Measurements from ENCODE around the gene LRRN3. TPM values are rescaled to one million over a fixed set of nuclear protein-coding genes. Genes with fewer than 3 reads are reported as not detected.

LRRN3 gene
- polyA plus RNA-seq, 1 of the 3 experiments (the other 2 are of a cell fraction), result 2.1 TPM

- no peak for TF ChIP-seq USF2 (IDR thresholded peaks at IDR 0.05; ENCODE audit: borderline replicate concordance, low read depth, low read length)
- TF ChIP-seq JUND (IDR thresholded peaks at IDR 0.05), result no peak
- TF ChIP-seq GABPA (IDR thresholded peaks at IDR 0.05; ENCODE audit: low read depth), result no peak
- TF ChIP-seq NFIC (IDR thresholded peaks at IDR 0.05; ENCODE audit: borderline replicate concordance), result no peak
- TF ChIP-seq EZH2phosphoT487 (IDR thresholded peaks at IDR 0.05; ENCODE audit: borderline replicate concordance, low read depth), result no peak
- 83% methylated on average over 5 of the region's 5 CpGs for WGBS (ENCODE audit: low lambda C conversion rate)
- Histone ChIP-seq H4K20me1 (ENCODE audit: insufficient read depth) (no peaks in the 10 kb centered on the region), H3K27ac (ENCODE audit: low read depth in 2 of 2, low read length in 1 of 2) (no peak overlapping the region), H3F3A (replicated peaks; ENCODE audit: insufficient read depth) (no peaks in the 10 kb centered on the region), H3K79me2 (ENCODE audit: insufficient read depth) (no peaks in the 10 kb centered on the region), H3K9me2 (no peaks in the 10 kb centered on the region), H3K9ac (no peak overlapping the region), H2AFZ (ENCODE audit: low read depth) (0 out of 2 replicates have a peak overlapping the region, but pooled peaks have one; percentile 3), H3K9me3 (peaks cover 7% of the 10 kb centered on the region; the same call in 1 of the 2 replicates), H3K36me3 (replicated peaks in 1 of 2; ENCODE audit: control insufficient read depth in 1 of 2, insufficient read depth in 2 of 2, low read length in 1 of 2) (no peaks in the 10 kb centered on the region), H3K4me2 (no peak overlapping the region), H3K27me3 (ENCODE audit: insufficient read depth) (no peaks in the 10 kb centered on the region), H3K4me1 (ENCODE audit: control insufficient read depth in 1 of 2, insufficient read depth in 2 of 2, low read depth in 1 of 2, low read length in 1 of 2) (peaks cover 0 to 6% of the 10 kb centered on the region in 2 experiments; a peak in 1 of 4 replicates), H3K4me3 (ENCODE audit: low read depth in 2 of 2, low read length in 1 of 2) (no peak overlapping the region)
- CTCF ChIA-PET, result interaction anchor here (1.2 to 1.9 kb wide), 2 partner anchors 8 to 16 kb away, joined by 3 to 4 read pairs; no protein-coding TSS in a partner anchor
- POLR2A ChIA-PET, result no interaction called here
- DNase-seq, result no peak
Observed at GRCh38 chr7:111083413-111083812, 7.5 kb upstream of the LRRN3 start.

- Histone ChIP-seq H3K9me2 (no peaks in the 10 kb centered on the region), H3K9me3 (peaks cover 7% of the 10 kb centered on the region; the same call in 1 of the 2 replicates), H3K27me3 (ENCODE audit: insufficient read depth) (no peaks in the 10 kb centered on the region), H4K20me1 (ENCODE audit: insufficient read depth) (no peaks in the 10 kb centered on the region), H3K36me3 (replicated peaks in 1 of 2; ENCODE audit: control insufficient read depth in 1 of 2, insufficient read depth in 2 of 2, low read length in 1 of 2) (no peaks in the 10 kb centered on the region), H3K4me2 (no peak overlapping the region), H3K27ac (ENCODE audit: low read depth in 2 of 2, low read length in 1 of 2) (no peak overlapping the region), H2AFZ (ENCODE audit: low read depth) (no peak overlapping the region), H3K9ac (no peak overlapping the region), H3K4me3 (ENCODE audit: low read depth in 2 of 2, low read length in 1 of 2) (no peak overlapping the region), H3K79me2 (ENCODE audit: insufficient read depth) (no peaks in the 10 kb centered on the region), H3F3A (replicated peaks; ENCODE audit: insufficient read depth) (peaks cover 4% of the 10 kb centered on the region), H3K4me1 (ENCODE audit: control insufficient read depth in 1 of 2, insufficient read depth in 2 of 2, low read depth in 1 of 2, low read length in 1 of 2) (peaks cover 5 to 6% of the 10 kb centered on the region in 2 experiments; a peak in 1 of 4 replicates)
- 88% methylated on average over 3 of the region's 3 CpGs for WGBS (ENCODE audit: low lambda C conversion rate)
- no peak for DNase-seq
- CTCF ChIA-PET, result no interaction called here
- POLR2A ChIA-PET, result no interaction called here
- no peak for TF ChIP-seq FOXJ3 (CRISPR knock-in tag; IDR thresholded peaks at IDR 0.05)
- TF ChIP-seq SIN3A (IDR thresholded peaks at IDR 0.05; ENCODE audit: borderline replicate concordance, low read depth, low read length), result no peak
- TF ChIP-seq MAX (IDR thresholded peaks at IDR 0.05; ENCODE audit: low read depth), result no peak
- no peak for TF ChIP-seq YY1 (IDR thresholded peaks at IDR 0.05; ENCODE audit: low read depth)
- no peak for TF ChIP-seq ZBTB33 (IDR thresholded peaks at IDR 0.05; ENCODE audit: borderline replicate concordance, low read depth)
- TF ChIP-seq JUND (IDR thresholded peaks at IDR 0.05), result no peak
- no peak for TF ChIP-seq SMC3 (IDR thresholded peaks at IDR 0.05; ENCODE audit: low read depth, low read length)
- no peak for TF ChIP-seq TEAD4 (IDR thresholded peaks at IDR 0.05; ENCODE audit: borderline replicate concordance, insufficient read depth)
- no peak for TF ChIP-seq PBX3 (IDR thresholded peaks at IDR 0.05)
- TF ChIP-seq CHD2 (IDR thresholded peaks at IDR 0.05; ENCODE audit: low read length, partially characterized antibody), result no peak
- TF ChIP-seq FOXM1 (IDR thresholded peaks at IDR 0.05; ENCODE audit: low read depth), result no peak
- no peak for TF ChIP-seq POLR2AphosphoS5 (IDR thresholded peaks at IDR 0.05; ENCODE audit: low read depth, low read length)
- TF ChIP-seq USF2 (IDR thresholded peaks at IDR 0.05; ENCODE audit: borderline replicate concordance, low read depth, low read length), result no peak
- no peak for TF ChIP-seq RFX5 (IDR thresholded peaks at IDR 0.05; ENCODE audit: low read length)
- no peak for TF ChIP-seq MXI1 (IDR thresholded peaks at IDR 0.05; ENCODE audit: low read depth, low read length)
- TF ChIP-seq TCF12 (IDR thresholded peaks at IDR 0.05), result no peak
- TF ChIP-seq NFIC (IDR thresholded peaks at IDR 0.05; ENCODE audit: borderline replicate concordance), result no peak
- TF ChIP-seq FOSL2 (IDR thresholded peaks at IDR 0.05; ENCODE audit: borderline replicate concordance, low read depth), result no peak
- no peak for TF ChIP-seq GATA2 (CRISPR knock-in tag; IDR thresholded peaks at IDR 0.05)
Observed at GRCh38 chr7:111085356-111085755, 5.6 kb upstream of the LRRN3 start.

Measured in SK-N-SH (cell line).